ENCODE results near the gene KLF9. TPM values are rescaled to one million over a fixed set of nuclear protein-coding genes. Genes with fewer than 3 reads are reported as not detected.

KLF9 gene
- polyA plus RNA-seq, 5 donors: 2.6 to 4.4 (median 3.0) TPM

- no peak for DNase-seq
These were observed 10.7 kb upstream of the KLF9 start for GRCh38 chr9:70425192-70425591.

DNA sequence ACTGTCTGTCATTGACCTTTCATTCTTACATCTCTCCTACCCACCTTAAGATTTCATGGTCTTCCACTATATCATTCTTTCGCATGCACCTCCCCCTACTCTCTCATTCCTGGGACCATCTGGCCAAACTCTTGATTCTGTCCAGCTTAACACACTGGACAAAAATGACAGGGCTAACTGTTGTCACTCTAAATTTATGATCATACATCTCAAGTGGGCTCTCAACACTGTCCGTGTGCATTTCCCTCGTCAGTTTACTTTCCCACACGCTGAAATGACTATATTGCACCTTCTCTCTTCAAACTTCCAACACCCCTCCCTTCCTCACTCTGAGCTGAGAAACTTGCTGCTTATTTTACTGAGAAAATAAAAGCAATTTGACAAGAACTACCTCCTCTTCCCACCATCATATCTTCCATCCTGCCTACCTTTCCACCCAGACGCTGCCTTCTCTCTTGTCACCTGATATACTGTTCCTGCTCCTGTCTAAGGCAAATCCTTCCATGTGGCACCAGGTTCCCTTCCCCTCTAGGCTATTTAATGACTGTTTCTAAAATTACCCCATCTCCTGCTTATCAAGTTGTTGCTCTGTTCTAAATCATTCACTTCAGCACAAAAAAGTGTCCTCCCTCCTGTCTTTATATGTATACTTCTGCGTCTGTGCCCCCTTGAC, 8.1 kb upstream of the KLF9 start:
- no peak for DNase-seq

- DNase-seq: no peak
These were observed 7.1 kb upstream of the KLF9 start for GRCh38 chr9:70421272-70422180.

DNA sequence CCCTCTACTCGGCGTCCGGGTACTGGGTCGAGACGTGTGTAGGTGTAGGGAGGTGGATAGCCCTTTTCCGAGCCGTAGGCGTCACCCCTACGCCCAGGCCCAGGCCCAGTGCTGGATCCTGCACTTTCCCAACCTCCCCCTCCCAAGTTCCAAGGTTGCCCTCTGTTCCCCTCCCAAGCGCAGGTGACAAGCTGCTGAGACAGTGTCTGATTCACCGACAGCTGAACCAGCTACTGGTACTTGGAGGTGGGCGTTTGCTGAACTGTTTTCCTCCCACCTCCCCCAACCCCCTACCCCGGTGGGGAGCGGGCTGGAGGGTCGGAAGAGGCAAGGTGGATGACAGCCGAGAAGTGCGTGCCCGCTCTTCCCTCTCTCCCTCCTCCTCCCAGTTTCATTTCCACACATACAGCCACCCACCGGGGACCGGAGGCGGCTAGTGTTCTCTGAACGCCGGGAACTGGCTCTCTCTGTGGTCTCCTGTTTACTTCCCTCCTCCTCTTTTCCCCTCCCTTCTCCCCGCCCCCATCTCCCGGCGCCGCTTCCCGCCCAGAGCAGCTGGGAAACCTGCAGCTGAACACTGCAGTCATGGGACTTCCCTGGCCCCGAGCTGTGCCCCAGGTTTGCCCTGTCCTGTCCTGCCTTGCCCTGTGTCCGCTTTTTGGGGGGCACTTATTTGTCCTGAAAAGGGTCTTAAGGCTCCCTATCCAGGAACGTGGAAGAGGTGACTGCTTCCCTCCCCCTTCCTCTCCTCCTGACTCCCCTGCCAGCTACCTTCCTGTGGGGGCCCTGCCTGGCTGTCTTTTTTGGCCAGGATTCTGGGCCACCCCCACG, 6.2 kb upstream of the KLF9 start:
- DNase-seq: peak; percentile 80 to 81

- peak; percentile 74 to 80 for DNase-seq
These were observed 5.3 kb upstream of the KLF9 start for GRCh38 chr9:70419556-70420440.

DNA sequence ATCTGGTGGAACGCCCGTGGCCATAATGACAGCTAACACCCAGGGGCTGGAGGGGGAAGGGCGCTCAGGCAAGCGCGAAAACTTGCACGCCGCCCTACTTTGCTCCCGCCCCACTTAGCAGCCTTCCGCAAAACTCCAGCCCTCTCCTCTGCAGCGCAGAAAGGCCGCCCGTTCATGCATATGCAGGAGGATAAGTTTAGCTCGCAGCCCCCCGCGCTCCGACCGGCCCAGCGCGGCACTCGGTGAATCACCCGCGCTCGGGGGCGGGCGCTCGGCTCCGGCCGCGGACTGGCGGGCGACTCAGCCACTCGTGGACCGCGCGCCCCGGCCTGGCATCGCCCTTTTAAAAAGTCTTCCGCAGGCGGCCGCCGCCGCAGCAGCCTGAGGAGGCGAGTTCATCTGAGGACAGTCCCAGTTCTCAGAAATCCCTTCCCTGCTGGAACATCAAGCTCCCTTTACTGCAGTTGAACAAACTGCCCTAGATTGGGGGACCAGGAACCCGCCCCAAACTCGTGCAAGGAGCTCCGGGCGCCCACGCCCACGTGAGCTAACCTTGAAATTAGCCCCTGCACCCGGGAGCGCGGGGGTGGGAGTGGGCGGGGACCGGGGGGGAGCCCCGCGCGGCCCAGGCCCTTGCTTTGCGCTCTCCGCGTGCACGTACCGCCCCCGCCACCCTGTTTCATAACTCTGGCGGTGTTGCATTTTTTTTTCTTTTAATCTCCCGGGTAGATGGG, 4.5 kb upstream of the KLF9 start:
- DNase-seq: peak; percentile 84

DNA sequence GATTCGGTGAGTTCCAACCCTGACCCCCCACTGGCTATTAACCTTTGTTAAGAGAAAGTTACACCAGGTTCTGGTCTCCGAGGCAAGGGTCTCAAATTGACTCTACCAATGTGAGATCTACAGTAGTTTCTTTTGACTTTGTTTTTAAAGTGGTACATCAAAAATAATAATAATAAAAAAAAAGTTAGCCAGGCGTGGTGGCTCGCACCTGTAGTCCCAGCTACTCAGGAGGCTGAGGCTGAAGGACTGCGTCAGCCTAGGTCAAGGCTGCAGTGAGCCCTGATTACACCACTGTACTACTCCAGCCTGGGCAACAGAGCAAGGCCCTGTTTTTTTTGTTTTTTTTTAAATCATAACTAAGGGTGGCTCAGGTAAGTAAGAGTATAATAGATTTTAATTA, 1.0 kb upstream of the KLF9 start:
- DNase-seq: no peak

DNA sequence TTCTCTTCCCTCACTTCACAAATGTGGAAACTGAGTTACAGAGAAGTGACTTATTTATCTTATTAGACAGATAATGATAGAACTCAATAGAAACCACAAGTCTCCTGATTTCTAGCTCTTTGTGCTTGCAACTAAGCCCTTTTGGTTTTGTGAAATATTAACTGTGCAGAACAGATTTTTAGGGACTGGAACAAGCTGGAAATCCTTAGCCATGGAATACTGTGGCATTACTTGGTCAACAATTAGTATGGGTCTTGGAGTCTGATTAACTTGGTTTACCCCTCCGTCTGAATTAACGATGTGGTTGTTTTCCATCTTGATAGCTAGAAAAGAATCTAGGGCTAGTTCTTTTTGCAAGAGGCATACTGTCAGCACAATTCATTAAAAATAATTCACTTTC, 584 bp upstream of the KLF9 start:
- DNase-seq: no peak

DNA sequence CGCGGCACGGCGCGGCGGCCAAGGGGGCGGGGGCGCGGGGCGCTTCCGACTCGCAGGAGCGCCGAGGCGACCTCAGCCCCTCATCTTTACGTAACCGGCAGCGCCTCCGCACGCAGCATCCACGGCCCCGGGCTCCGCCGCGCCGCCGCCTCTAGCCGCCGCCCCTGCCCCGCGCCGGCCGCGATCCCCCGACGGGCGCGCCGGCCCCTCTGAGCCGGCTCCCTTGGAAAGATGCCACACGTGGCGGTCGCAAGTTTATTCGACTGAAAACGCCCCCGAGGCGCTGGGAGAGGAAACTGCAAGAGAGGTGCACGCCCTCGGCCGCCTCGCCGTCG, 1.0 kb downstream of the KLF9 start:
- DNase-seq: no peak

DNA sequence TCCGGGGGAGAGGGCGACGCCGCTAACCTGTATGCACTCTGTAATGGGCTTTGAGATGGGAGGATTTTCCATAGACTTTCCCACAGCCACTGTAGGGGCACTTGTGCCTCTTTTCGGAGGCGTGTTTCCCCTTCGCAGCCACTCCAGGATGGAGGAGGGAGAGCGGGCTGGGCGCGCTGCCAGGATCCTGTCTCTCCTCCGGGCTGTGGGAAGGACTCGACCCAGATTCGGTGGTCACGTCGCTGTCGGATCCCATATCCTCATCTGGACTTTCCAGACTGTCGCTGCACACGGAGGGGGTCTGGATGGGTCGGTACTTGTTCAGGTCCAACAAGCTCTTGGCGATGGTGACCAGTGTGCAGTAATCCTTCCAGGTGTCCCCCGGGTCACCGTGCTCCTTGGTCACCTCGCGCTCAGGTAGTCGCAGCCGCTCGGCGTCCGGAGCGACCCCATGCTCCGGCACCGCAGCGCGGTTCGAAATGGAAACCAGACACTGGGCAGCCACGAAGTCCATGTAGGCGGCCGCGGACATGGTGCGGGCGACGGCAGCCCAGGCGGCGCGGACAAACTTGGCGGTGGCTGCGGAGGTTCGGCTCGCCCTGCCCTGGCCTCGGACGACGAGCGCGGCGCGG, 1.5 kb downstream of the KLF9 start:
- DNase-seq: peak; percentile 86

GRCh38 chr9:70411930-70412831, 2.3 kb downstream of the KLF9 start:
- no peak for DNase-seq

DNA sequence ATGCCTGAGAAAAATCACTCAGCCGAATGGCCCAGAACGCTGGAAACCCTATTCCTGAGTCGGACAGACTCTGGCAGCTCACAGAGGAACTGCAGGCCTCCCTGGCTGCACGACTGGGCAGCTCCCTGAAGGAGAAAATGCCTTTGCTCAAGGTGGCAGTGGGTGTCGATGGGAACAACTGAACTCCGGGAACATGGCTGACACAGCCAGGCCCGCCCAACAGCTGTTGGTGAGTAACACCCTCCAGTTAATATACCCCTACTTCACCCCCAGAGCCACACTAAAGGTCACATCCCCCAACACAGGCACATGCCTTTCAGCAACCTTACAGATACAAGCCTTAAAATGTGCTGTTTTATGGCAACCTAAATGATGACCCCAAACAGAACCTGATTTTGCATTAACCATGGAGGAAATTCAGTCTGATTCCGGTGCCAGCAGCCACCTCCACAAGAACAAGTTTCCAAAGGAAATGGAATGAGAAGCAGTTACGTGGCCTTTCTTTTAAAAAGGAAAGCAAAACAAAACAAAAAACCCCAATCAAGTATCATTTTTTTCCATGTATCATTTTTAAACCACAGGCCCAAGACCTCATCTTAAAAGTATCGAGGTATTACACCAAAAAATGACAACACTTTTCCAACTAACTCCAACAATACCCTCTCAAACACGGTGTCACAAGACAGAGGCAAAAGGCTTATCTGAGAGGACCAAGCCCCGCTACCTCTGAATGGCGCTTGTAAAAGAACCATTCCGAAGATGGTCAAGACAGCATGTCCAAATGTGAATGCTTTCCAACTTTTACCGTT, 3.1 kb downstream of the KLF9 start:
- DNase-seq: no peak

DNA sequence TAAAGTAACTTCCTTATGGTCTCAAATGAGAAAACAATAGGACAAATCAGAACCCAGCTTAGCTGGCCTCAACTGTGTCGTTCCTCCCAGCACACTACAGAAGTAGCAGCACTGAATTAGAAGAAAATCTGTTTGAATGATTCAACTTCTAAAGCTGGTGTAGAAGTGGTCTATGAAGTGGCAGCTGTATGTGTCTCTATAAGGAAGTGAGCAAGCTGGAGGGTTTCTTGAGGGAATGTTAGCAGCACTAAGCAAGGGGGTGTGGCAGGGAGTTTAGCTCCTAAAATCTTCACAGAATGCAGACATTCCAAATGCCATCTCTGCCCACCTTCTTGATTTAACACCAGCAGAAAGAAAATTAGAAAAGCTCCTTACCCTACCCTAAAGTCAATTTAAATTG, 4.1 kb downstream of the KLF9 start:
- no peak for DNase-seq

DNA sequence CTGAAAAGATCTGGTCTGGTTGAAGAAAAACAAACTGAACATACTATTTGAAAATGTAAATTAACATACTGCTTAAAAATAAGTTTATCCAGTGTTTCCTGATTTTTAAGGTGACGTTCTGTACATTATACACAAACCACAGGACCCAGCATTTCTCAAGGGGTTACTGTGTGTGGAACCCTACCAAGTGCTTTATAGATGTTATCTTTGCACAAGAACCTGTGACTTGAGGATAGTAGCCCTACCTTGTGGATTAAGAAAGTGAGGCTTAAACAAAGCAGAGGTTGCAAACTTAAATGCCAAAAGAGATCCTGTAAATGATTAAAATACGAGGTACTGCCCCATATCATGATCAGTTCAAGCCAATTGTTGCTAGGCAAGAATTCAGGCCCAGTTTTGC, 4.7 kb downstream of the KLF9 start:
- DNase-seq: no peak

DNA sequence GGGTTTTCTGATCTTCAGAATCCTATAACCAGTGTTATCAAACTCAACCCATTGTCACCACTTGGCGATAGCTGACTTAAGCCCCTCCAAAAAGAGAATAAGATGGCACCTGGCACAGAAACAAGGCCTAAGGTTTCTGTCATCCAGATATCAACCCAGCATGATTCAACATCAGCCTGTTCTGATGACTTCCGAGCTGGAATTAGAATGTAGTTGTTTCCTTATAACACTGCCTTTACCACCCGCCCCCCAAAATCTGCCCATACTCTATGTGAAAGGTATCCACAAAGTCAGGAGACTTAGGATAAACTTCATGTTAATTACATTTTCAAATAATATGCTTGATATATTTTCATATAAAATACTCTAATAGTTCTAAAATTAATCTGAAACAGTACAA, 5.2 kb downstream of the KLF9 start:
- DNase-seq: no peak

DNA sequence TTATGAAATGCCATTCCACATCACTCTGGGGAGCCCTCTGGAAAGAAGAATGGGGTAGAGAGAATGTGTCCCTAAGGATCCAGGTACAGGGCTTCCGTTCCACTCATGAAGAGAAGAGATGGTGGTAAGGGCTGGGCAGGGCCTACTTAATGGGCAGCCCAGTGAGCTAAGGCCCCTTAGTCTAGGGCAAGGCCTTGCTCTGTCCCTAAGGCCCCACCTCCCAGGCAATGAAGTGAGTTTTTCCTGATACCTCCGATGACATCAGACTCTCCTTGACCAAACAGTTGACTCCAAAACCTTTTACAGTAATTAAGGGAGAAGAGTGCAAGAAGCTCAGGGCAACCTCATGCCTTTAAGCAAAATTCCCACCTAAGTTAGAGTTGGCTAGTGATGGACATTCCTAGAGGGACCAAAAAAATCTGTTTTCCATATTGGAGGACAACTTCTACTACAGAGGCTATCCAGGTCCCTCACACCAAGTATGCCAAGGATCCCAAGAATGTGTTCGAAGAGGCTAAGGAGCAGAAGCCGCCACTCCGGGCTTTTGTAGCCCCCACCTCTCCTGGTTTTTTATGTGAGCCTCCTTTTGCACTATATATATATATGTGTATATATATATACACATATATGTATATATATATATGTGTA, 5.9 kb downstream of the KLF9 start:
- DNase-seq: no peak

DNA sequence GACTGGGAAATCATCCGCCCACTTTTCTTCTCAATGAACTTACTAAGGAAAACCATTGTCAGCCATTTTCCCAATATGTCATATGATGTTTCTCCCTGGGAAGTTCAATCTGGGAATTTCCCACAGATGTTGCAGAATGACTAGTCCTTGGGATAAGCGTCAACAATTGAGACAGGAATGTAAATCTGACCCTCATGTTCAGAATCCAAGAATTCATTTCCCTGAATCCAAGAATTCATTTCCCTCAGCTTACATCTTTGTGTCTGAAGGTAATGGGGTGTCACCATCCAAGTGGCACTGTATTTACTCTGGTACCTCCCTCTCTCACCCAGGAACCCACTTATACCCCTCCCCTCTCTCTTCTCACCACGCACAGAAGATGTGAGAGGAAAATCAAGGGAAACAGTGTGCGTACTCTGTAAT, 7.4 kb downstream of the KLF9 start:
- no peak for DNase-seq

- DNase-seq: no peak
These were observed 8.0 kb downstream of the KLF9 start for GRCh38 chr9:70406434-70406862.
